Measurements from ENCODE around the gene MEGF11. TPM values are rescaled to one million over a fixed set of nuclear protein-coding genes. Genes with fewer than 3 reads are reported as not detected.

Gene MEGF11
- total RNA-seq, 4 donors from 2014 or later = 0.76 TPM; not detected in 3

DNA sequence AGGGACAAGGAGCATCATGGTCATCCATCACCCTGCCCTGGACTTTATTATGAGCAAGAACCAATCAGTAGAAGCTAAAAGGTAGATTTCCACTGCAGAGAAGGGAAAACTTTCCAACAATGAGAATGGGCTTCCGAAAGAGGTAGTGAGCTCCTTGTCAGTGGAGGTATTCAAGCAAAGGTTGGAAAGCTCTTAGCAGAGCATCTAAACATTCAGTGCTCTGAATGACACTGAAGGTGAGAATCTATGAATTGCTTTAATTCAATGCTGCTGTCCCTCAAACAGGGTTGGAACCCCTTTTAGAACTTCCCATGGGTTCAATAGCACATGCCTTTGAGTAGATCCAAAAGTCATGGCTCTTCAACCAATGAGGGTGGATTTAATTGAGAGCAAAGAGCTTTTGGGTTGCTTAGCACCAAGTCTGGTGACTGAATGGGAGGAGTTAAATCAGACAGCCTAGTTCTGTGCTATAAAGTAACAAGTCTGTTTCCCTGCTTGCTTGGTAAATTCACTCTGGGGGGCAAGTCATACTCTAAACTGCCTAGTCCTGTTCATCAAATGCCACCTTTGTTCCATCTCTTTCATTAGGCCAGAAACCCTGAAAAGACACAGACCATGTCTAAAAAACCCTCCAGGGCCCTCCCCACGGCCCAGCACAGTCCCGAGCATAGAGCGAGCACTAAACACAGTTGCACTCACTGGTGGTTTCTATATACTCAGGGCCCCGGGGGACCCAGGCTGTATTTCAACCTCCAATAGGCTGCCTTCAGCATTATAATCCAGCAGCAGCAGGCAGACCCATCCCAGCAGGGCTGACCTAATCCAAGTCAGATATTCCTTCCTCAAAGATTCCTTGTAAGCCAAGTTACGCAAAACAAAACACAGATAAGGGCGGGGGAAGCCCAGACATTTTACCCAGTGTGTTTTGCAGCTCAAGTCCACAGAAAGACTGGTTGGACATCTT is 161.2 kb downstream of the MEGF11 start:
- H3K27me3 ChIP-seq = no peaks in the 10 kb centered on the region
- TF ChIP-seq, protein P1, sequence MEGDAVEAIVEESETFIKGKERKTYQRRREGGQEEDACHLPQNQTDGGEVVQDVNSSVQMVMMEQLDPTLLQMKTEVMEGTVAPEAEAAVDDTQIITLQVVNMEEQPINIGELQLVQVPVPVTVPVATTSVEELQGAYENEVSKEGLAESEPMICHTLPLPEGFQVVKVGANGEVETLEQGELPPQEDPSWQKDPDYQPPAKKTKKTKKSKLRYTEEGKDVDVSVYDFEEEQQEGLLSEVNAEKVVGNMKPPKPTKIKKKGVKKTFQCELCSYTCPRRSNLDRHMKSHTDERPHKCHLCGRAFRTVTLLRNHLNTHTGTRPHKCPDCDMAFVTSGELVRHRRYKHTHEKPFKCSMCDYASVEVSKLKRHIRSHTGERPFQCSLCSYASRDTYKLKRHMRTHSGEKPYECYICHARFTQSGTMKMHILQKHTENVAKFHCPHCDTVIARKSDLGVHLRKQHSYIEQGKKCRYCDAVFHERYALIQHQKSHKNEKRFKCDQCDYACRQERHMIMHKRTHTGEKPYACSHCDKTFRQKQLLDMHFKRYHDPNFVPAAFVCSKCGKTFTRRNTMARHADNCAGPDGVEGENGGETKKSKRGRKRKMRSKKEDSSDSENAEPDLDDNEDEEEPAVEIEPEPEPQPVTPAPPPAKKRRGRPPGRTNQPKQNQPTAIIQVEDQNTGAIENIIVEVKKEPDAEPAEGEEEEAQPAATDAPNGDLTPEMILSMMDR (IDR thresholded peaks at IDR 0.05) = no peak
- TF ChIP-seq POLR2A (IDR thresholded peaks at IDR 0.05) = no peak
- no peak overlapping the region for H3K27ac ChIP-seq
- no peak overlapping the region for H3K4me3 ChIP-seq
- H3K36me3 ChIP-seq = no peaks in the 10 kb centered on the region
- intact Hi-C loops (cut with DNase I; ENCODE audit: low total_unique reads) = no loop called here
- peaks cover 0 to 5% of the 10 kb centered on the region in 2 donors for H3K4me1 ChIP-seq
- no peaks in the 10 kb centered on the region for H3K9me3 ChIP-seq
- no peak for DNase-seq

DNA sequence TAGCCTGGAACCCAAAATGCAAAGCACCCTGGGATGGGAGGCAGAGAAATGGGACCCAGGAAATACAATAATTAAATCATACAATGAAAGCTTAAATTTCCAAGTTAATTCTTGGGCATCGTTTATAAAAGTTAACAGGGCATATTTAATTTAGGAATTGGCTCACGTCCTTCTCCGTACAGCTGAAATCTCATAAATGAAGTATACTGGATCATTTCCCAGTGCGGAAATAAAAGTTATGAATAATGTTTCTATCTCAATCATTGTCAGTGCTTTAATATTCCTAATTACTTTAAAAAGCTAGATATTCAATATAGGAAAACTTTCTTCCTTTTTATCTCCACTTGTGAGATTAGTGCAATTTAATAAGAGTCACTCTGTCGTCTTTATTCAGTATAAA is 164.0 kb downstream of the MEGF11 start:
- H3K9me3 ChIP-seq = no peaks in the 10 kb centered on the region
- H3K27me3 ChIP-seq = no peaks in the 10 kb centered on the region
- H3K4me3 ChIP-seq = no peak overlapping the region
- intact Hi-C loops (cut with DNase I; ENCODE audit: low total_unique reads) = no loop called here
- peaks cover 0 to 5% of the 10 kb centered on the region in 2 donors for H3K4me1 ChIP-seq
- no peak for DNase-seq
- no peaks in the 10 kb centered on the region for H3K36me3 ChIP-seq
- TF ChIP-seq, protein P1 (IDR thresholded peaks at IDR 0.05) = no peak
- no peak for TF ChIP-seq POLR2A (IDR thresholded peaks at IDR 0.05)
- H3K27ac ChIP-seq = no peak overlapping the region

DNA sequence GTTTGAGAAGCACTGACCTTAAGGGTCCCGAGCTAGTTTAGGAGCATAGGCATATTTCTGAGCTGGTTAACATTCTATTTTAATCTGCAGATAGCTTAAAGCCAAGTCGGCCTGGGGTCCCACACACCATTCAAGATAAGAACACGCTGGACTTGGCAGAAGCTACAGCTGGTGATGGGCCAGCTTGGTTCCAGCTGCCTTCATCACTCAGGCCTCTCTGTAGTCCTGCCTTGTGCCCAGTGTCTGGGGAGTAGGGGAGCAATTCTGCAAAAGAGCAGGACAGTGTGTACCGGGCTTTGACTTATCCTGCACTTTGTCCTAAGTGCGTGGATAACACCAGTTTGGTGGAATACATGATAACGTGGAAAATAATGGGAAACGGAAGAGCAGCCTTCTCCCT is 164.5 kb downstream of the MEGF11 start:
- no peak for TF ChIP-seq POLR2A (IDR thresholded peaks at IDR 0.05)
- TF ChIP-seq, protein P1 (IDR thresholded peaks at IDR 0.05) = no peak
- Histone ChIP-seq H3K4me1 (peaks cover 0 to 5% of the 10 kb centered on the region in 2 donors), H3K9me3 (no peaks in the 10 kb centered on the region), H3K27ac (no peak overlapping the region), H3K36me3 (no peaks in the 10 kb centered on the region), H3K4me3 (no peak overlapping the region), H3K27me3 (no peaks in the 10 kb centered on the region)
- peak in 1 of 2 donors; percentile 45 for DNase-seq
- intact Hi-C loops (cut with DNase I; ENCODE audit: low total_unique reads) = no loop called here

DNA sequence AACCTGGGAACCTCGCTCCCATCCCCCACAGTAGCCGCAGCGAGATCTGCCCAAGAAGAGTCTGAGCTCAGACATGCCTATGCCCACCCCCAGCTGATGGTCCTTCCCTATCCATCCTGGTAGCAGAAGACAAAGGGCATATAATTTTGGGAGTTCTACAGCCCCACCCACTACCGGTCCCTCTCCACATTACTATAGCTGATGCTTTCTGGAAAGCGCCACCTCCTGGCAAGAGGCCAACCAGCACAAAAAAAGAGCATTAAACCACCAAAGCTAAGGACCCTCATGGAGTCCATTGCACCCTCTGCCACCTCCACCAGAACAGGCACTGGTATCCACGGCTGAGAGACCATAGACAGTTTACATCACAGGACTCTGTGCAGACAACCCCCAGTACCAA is 168.4 kb downstream of the MEGF11 start:
- TF ChIP-seq, protein P1 (IDR thresholded peaks at IDR 0.05) = no peak
- no peak for TF ChIP-seq POLR2A (IDR thresholded peaks at IDR 0.05)
- Histone ChIP-seq H3K27me3 (no peaks in the 10 kb centered on the region), H3K4me3 (no peak overlapping the region), H3K4me1 (peaks cover 0 to 5% of the 10 kb centered on the region in 2 donors), H3K36me3 (no peaks in the 10 kb centered on the region), H3K9me3 (no peaks in the 10 kb centered on the region), H3K27ac (no peak overlapping the region)
- DNase-seq = no peak
- intact Hi-C loops (cut with DNase I; ENCODE audit: low total_unique reads) = no loop called here

DNA sequence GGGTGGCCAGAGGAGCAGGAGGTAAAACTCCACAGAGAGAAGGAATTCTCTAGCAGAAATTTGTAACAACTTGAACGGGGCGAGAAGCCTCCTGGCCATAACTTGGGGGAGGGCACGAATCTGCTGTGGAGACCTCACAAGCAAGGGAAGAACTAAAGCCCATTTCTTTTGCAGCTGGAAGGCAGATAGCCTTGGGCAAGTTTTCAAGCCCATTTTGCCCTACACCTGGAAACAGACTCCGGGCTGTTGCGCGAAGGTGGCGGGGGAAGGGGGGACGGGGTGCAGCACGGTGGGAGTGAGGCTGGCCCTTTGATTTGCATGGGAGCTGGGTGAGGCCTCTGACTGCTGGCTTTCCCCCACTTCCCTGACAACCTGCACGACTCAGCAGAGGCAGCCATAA is 168.8 kb downstream of the MEGF11 start:
- no peak for TF ChIP-seq POLR2A (IDR thresholded peaks at IDR 0.05)
- TF ChIP-seq, protein P1 (IDR thresholded peaks at IDR 0.05) = no peak
- no peaks in the 10 kb centered on the region for H3K27me3 ChIP-seq
- peaks cover 0 to 5% of the 10 kb centered on the region in 2 donors for H3K4me1 ChIP-seq
- no peak overlapping the region for H3K4me3 ChIP-seq
- H3K36me3 ChIP-seq = no peaks in the 10 kb centered on the region
- intact Hi-C loops (cut with DNase I; ENCODE audit: low total_unique reads) = no loop called here
- DNase-seq = no peak
- H3K9me3 ChIP-seq = no peaks in the 10 kb centered on the region
- no peak overlapping the region for H3K27ac ChIP-seq

All from uterus (tissue), 4 donors.